HG03097 (cell line): ENCODE results near the gene OBSCN.

Experiments used
- ATAC-seq: cut with Tn5 transposase; IDR thresholded peaks from one replicate; pipeline ENCODE4 v1.9.1; 2021; ENCODE audit not compliant: unreplicated experiment, low FRiP score

OBSCN gene

DNA sequence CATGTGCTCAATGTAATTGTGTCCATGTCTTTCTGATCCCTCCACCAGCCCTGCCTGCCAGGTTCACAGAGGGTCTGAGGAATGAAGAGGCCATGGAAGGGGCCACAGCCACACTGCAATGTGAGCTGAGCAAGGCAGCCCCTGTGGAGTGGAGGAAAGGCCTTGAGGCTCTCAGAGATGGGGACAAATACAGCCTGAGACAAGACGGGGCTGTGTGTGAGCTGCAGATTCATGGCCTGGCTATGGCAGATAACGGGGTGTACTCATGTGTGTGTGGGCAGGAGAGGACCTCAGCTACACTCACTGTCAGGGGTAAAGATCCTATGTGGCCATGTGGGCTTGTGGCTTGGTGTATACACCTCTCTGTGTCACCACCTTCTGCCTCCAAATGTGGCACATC, 91.4 kb downstream of the OBSCN start:
- ATAC-seq = no peak

DNA sequence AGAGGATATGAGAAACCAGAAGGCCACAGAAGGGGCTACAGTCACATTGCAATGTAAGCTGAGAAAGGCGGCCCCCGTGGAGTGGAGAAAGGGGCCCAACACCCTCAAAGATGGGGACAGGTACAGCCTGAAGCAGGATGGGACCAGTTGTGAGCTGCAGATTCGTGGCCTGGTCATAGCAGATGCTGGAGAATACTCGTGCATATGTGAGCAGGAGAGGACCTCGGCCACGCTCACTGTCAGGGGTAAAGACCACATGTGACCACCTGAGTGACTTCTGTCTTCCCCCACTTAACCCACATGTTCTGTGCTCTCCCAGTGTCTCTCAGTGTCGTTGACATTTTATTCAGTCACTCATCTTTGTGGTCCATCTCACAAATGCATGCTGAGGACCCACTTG, 92.1 kb downstream of the OBSCN start:
- no peak for ATAC-seq

DNA sequence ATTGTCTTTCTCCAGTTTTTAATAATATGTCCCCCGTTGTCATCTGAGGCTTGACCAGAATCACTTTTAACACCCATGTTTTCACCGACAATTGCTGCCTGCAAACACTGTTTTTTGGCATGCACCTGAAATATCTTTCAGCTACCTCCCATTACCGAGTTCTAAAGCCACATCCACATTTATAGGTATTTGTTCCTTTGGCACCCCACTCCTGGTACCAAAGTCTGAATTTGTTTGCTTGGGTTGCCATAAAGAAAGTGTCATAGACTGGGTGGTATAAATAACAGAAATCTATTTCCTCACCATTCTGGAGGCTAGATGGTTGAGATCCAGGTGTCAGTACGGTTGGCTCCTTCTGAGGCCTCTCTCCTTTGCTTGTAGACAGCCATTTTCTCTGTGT, 94.2 kb downstream of the OBSCN start:
- no peak for ATAC-seq

DNA sequence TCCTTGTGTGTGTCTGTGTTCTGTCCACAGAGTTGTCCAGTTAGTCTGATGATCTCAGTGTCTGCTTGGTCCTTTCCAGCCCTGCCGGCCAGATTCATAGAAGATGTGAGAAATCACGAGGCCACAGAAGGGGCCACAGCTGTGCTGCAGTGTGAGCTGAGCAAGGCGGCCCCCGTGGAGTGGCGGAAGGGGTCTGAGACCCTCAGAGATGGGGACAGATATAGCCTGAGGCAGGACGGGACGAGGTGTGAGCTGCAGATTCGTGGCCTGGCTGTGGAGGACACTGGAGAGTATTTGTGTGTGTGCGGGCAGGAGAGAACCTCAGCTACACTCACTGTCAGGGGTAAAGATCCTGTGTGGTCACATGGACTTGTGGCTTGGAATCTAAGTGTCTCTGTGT, 95.8 kb downstream of the OBSCN start:
- no peak for ATAC-seq

- no peak for ATAC-seq
These were observed 96.4 kb downstream of the OBSCN start for GRCh38 chr1:228304225-228304624.

DNA sequence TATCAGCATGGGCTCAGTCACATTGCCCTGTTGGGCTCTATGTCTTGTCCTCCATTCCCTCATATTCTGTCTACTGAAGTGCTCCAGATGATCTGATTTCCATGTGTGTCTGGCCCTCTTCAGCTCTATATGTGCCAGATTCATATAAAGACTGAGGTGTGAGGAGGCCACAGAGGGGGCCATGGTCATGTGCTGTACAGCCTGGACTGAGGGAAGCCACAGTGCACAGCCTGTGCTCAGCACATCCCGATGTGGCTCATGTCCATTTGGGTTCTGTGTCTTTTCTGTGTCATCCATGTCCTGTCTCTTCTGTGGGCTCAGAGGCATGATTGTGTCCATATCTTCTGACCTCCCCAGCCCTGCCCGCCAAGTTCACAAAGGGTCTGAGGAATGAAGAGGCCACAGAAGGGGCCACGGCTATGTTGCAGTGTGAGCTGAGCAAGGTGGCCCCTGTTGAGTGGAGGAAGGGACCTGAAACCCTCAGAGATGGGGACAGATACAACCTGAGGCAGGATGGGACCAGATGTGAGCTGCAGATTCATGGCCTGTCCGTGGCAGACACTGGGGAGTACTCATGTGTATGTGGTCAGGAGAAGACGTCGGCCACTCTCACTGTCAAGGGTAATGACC, 97.0 kb downstream of the OBSCN start:
- ATAC-seq = no peak

- ATAC-seq = no peak
These were observed 97.9 kb downstream of the OBSCN start for GRCh38 chr1:228305721-228306152.

DNA sequence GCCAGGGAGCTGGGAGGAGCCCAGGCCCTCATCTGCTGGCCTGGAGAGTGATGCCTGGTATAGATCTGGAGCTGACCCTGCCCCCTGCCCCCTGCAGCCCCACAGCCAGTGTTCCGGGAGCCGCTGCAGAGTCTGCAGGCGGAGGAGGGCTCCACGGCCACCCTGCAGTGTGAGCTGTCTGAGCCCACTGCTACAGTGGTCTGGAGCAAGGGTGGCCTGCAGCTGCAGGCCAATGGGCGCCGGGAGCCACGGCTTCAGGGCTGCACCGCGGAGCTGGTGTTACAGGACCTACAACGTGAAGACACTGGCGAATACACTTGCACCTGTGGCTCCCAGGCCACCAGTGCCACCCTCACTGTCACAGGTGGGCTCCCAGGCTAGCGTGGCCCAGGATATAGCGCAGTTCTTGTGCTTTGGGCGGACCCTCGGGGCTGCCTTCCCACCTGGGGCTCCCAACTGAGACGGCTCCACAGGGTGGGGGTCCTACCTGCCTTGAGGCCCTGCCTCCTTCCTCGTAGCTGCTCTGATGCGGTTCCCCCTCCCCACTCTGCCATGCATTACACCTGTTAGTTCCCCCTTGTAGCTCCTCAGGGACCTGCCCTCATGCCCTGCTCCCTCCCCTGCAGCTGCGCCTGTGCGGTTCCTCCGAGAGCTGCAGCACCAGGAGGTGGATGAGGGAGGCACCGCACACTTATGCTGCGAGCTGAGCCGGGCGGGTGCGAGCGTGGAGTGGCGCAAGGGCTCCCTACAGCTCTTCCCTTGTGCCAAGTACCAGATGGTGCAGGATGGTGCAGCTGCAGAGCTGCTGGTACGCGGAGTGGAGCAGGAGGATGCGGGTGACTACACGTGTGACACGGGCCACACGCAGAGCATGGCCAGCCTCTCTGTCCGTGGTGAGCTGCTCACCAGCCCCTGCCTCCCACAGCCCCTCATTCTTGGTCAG, 98.7 kb downstream of the OBSCN start:
- no peak for ATAC-seq

- ATAC-seq = no peak
These were observed 99.6 kb downstream of the OBSCN start for GRCh38 chr1:228307218-228308023.

GRCh38 chr1:228308085-228308601, 100.3 kb downstream of the OBSCN start:
- no peak for ATAC-seq

GRCh38 chr1:228308628-228309325, 100.9 kb downstream of the OBSCN start:
- no peak for ATAC-seq

DNA sequence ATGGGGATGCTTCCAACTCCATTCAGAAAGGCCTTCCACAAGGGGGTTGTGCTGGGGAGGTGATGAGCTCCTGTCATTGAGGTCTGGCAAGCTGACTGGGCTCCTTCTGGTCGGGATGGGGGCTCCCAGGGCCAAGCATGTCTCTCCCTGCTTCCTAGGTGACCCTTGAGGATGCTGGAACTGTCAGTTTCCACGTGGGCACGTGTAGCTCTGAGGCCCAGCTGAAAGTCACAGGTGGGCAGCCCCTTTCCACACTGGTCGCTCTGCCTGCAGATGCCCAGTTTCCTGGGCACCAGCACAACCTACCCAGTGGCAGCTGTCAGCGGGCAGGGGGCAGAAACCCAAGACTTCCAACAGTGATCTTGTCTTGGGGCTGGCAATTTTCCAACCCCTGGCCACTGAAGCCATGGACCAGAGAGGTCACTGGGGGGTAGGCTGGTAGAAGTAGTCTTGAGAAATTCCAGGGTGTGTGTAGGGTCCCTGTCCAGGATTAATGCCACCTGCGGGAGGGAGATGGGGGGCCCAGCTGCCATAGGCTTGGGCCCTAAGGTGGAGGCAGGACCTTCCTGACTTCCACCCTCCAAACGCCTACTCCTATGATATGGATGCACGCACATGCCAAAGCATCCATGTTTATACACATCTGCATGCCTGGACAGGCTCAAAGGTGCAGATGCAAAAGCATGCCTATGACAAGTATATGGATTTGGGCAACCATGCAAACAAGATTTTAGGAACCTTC, 101.7 kb downstream of the OBSCN start:
- ATAC-seq = no peak

- ATAC-seq = no peak
These were observed 102.4 kb downstream of the OBSCN start for GRCh38 chr1:228310162-228310792.

DNA sequence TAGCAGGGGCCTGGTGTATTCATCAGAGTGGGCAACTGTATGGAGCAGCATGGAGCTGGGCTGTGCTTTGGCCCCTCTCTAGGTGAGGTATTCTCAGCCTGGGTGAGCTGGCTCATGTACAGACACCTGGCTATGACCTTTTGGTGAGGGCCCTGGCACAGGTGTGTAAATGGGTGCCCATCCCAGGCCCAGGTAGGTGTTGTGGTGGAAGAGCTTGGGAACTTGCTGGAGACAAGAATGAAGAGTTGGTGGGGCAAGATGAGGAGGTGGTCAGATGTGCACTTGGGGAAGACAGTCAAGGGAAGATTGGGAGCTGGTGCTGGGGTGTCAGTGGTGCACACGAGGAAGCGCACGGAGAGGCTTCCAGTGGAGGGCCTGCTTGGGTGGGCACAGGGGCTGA, 103.2 kb downstream of the OBSCN start:
- ATAC-seq = no peak

DNA sequence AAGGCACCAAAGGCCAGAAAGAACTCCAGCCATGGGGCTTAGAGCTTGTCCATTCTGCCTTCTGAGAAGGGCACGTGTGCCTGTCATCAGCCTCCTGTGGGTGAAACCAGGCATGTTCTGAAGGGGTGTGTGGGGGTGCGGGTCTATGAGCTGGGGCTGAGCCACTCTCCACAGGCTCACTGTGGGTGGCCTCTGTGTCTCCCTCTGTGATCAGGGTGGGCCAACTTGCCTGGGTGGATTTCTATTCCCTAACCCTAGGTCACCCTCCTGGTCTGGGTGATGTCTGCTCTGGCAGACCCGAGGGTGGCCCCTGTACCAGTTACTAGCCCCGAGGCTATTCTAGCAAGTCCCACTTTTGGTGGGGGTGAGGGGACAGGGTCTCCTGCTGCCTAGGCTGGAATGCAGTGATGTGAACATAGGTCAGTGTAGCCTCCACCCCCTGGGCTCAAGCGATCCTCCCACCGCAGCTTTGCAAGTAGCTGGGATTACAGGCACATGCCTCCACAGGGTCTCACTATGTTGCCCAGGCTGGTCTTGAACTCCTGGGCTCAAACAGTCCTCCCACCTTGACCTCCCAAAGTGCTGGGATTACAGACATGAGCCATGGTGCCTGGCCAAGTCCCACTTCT, 104.4 kb downstream of the OBSCN start:
- ATAC-seq = no peak

GRCh38 chr1:228313536-228314277, 105.9 kb downstream of the OBSCN start:
- ATAC-seq = no peak

GRCh38 chr1:228314315-228314657, 106.4 kb downstream of the OBSCN start:
- no peak for ATAC-seq
